K562 (cell line): Measurements from ENCODE around the gene DOCK1. TPM values are rescaled to one million over a fixed set of nuclear protein-coding genes. Genes with fewer than 3 reads are reported as not detected.

Source experiments
- ATAC-seq: fragments of 200-7000 bp; cut with Tn5 transposase; 3 replicates; pipeline ENCODE4 v1.9.1; 2020; ENCODE audit warnings: moderate library complexity
- BruUV-seq: library from RNA; stranded (reverse); fragments of 400-500 nt; replicated peaks from 2 replicates; lab custom pipeline; 2021; lab: Mats Ljungman, UMichigan
- CTCF ChIA-PET: fragments of 300-600 bp; formaldehyde crosslinking; extraction: SDS; loops from one replicate; lab custom pipeline; 2021; ENCODE audit warnings: low intra/inter-chr PET ratio; lab: Yijun Ruan, JAX
- POLR2A ChIA-PET: fragments of 300-600, 350-650 bp; sonication (Branson Sonifier 250); formaldehyde crosslinking; extraction: SDS; loops from one replicate; lab custom pipeline; 2021; ENCODE audit warnings: antibody characterized with exemption, inconsistent platforms; lab: Yijun Ruan, JAX
- DNase-seq, 4 experiments: peaks; one replicate each; pipeline versions ENCODE4 v3.0.0 to v3.0.0-alpha.2; 2011 to 2018; ENCODE audit warnings: low spot score in 3 of 4, mixed read lengths in 3 of 4; ENCODE audit errors: extremely low read depth in 1 of 4
- FAIRE-seq: peaks from 2 replicates; lab custom pipeline; 2011; peaks lifted over from hg19 to GRCh38; lab: Jason Lieb, UNC
- H2AFZ ChIP-seq: 2 replicates; pipeline ENCODE4 v1.6.0; 2011; ENCODE audit warnings: low read depth, low read length, control low read depth, inconsistent platforms
- H3K27ac ChIP-seq: fragments of 200-600 bp; 3 replicates; pipeline ENCODE4 v1.8.0; 2011; ENCODE audit warnings: low read depth, mild to moderate bottlenecking, control low read depth, inconsistent platforms, low read length, moderate library complexity, mixed read lengths; ENCODE audit errors: extremely low read depth
- H3K27me3 ChIP-seq, 2 experiments: fragments of 300-600 bp in 1 of 2; 2 replicates in 1 of 2; 3 replicates in 1 of 2; pipeline versions ENCODE4 v1.6.0 to v1.8.0; 2011; ENCODE audit warnings: inconsistent platforms in 2 of 2, low read length in 2 of 2, mild to moderate bottlenecking in 1 of 2, mixed read lengths in 1 of 2, moderate library complexity in 1 of 2; ENCODE audit not compliant: control insufficient read depth in 2 of 2, insufficient read depth in 2 of 2
- H3K36me3 ChIP-seq: fragments of 300-600 bp; 3 replicates; pipeline ENCODE4 v1.8.0; 2011; ENCODE audit warnings: mild to moderate bottlenecking, low read length, inconsistent platforms; ENCODE audit not compliant: control insufficient read depth, insufficient read depth
- H3K4me1 ChIP-seq, 2 experiments: fragments of 200-600 bp in 1 of 2; replicated peaks in 1 of 2; 2 replicates in 1 of 2; 3 replicates in 1 of 2; pipeline versions ENCODE4 v1.5.1 to v1.8.0; 2011; ENCODE audit warnings: inconsistent platforms in 2 of 2, low read length in 2 of 2, mild to moderate bottlenecking in 1 of 2, mixed read lengths in 1 of 2, moderate library complexity in 1 of 2; ENCODE audit not compliant: control insufficient read depth in 2 of 2, insufficient read depth in 2 of 2
- H3K4me2 ChIP-seq: 2 replicates; pipeline ENCODE4 v1.6.1; 2011; ENCODE audit warnings: low read length, control low read depth, inconsistent platforms, mixed read lengths; ENCODE audit not compliant: insufficient read depth
- H3K4me3 ChIP-seq: fragments of 200-600 bp; sonication (generic), shearing (Covaris generic); 2 replicates; pipeline ENCODE4 v1.5.1; 2016; ENCODE audit warnings: control low read depth, inconsistent platforms
- H3K79me2 ChIP-seq: fragments of 200-600 bp; 3 replicates; pipeline ENCODE4 v1.8.0; 2011; ENCODE audit warnings: low read length, inconsistent platforms; ENCODE audit not compliant: control insufficient read depth, insufficient read depth
- H3K9ac ChIP-seq, 2 experiments: 2 replicates each; pipeline versions ENCODE4 v1.6.0 to v1.6.1; 2011; ENCODE audit warnings: low read depth in 2 of 2, low read length in 2 of 2, control low read depth in 1 of 2, inconsistent platforms in 1 of 2, mild to moderate bottlenecking in 1 of 2, mixed read lengths in 1 of 2; ENCODE audit not compliant: insufficient read depth in 1 of 2
- H3K9me1 ChIP-seq: one replicate; pipeline ENCODE4 v1.6.0; 2011; ENCODE audit warnings: inconsistent platforms, mild to moderate bottlenecking, low read length, moderate library complexity; ENCODE audit not compliant: control insufficient read depth, insufficient read depth
- H3K9me3 ChIP-seq: replicated peaks from 2 replicates; pipeline ENCODE4 v1.5.1; 2011; ENCODE audit warnings: low read depth, low read length, inconsistent platforms; ENCODE audit not compliant: control insufficient read depth, insufficient read depth
- H4K20me1 ChIP-seq: replicated peaks from 2 replicates; pipeline ENCODE4 v1.6.1; 2011; ENCODE audit warnings: low read length, inconsistent platforms, mixed read lengths; ENCODE audit not compliant: control insufficient read depth, insufficient read depth
- ADNP ChIP-seq: fragments of 200-800 bp; sonication (Bioruptor generic); IDR thresholded peaks from 2 replicates; pipeline ENCODE4 v1.6.1; 2016; ENCODE audit warnings: missing genetic modification characterization, missing compliant biosample characterization
- EP400 ChIP-seq: fragments of 450-650 bp; IDR thresholded peaks from 2 replicates; pipeline ENCODE4 v1.6.1; 2017; ENCODE audit warnings: antibody characterized with exemption, mild to moderate bottlenecking, moderate library complexity
- ETS1 ChIP-seq: conservative IDR thresholded peaks from 2 replicates; pipeline ENCODE4 v1.6.1; 2011; ENCODE audit warnings: low read depth, mild to moderate bottlenecking, low read length; ENCODE audit not compliant: control insufficient read depth
- EWSR1 ChIP-seq: fragments of 450-650 bp; IDR thresholded peaks from 2 replicates; pipeline ENCODE4 v1.6.1; 2018; ENCODE audit warnings: borderline replicate concordance, mild to moderate bottlenecking, low read depth, moderate library complexity; ENCODE audit not compliant: partially characterized antibody
- GTF2A2 ChIP-seq: IDR thresholded peaks from 2 replicates; pipeline ENCODE4 v1.6.1; 2016; ENCODE audit warnings: mild to moderate bottlenecking, missing genetic modification characterization, missing compliant biosample characterization
- NCOR1 ChIP-seq: fragments of 450-650 bp; IDR thresholded peaks from 2 replicates; pipeline ENCODE4 v1.6.1; 2016; ENCODE audit warnings: mild to moderate bottlenecking, moderate library complexity
- POU5F1 ChIP-seq: fragments of 150-350 bp; IDR thresholded peaks from 2 replicates; pipeline ENCODE4 v1.6.1; 2014; ENCODE audit warnings: borderline replicate concordance, low read length, low read depth, mild to moderate bottlenecking; ENCODE audit not compliant: partially characterized antibody
- RBM39 ChIP-seq: fragments of 200-400 bp; formaldehyde crosslinking; optimal IDR thresholded peaks from 2 replicates; pipeline ENCODE3; 2018; ENCODE audit warnings: low read depth, low read length
- SNIP1 ChIP-seq: fragments of 450-650 bp; IDR thresholded peaks from 2 replicates; pipeline ENCODE4 v1.7.1; 2017; ENCODE audit warnings: low read depth, mild to moderate bottlenecking
- SRSF1 ChIP-seq: fragments of 200-400 bp; formaldehyde crosslinking; IDR thresholded peaks from 2 replicates; pipeline ENCODE4 v1.6.1; 2017; ENCODE audit warnings: mild to moderate bottlenecking, low read depth, low read length, moderate library complexity
- TRIM28 ChIP-seq: fragments of 450-650 bp; IDR thresholded peaks from 2 replicates; pipeline ENCODE4 v1.6.1; 2017
- ZBTB49 ChIP-seq: sonication (generic); formaldehyde crosslinking; IDR thresholded peaks from 2 replicates; pipeline ENCODE4 v1.8.0; 2022; ENCODE audit warnings: missing genetic modification reagents, mild to moderate bottlenecking, borderline replicate concordance
- ZFP1 ChIP-seq: fragments of 450-650 bp; formaldehyde crosslinking; IDR thresholded peaks from 2 replicates; pipeline ENCODE4 v1.4.0; 2020; ENCODE audit warnings: mild to moderate bottlenecking, mixed read lengths
- ZMIZ1 ChIP-seq, 2 experiments: fragments of 150-350 bp in 1 of 2; IDR thresholded peaks; 2 replicates each; pipeline ENCODE4 v1.6.1; 2012 to 2016; ENCODE audit warnings: low read depth in 2 of 2, low read length in 2 of 2, mild to moderate bottlenecking in 1 of 2, moderate library complexity in 1 of 2
- WGBS: fragments of 100-300 bp; shearing (Covaris generic); methylation state at CpG from one replicate; pipeline ENCODE4 v1.1.6; 2016; ENCODE audit warnings: low coverage, mixed read lengths; ENCODE audit not compliant: insufficient coverage; ENCODE audit errors: missing lambda C conversion rate; 5-methylcytosine and 5-hydroxymethylcytosine counted together
- in situ Hi-C: fragments of 300-500 bp; cut with MboI; formaldehyde crosslinking; loops from 4 replicates; pipeline ENCODE4 v1.15.0; 2018; ENCODE audit warnings: inconsistent platforms, mixed read lengths
- intact Hi-C: fragments of 100-400 bp; cut with micrococcal nuclease; formaldehyde crosslinking; loops from 2 replicates; pipeline ENCODE4 v1.14.2; 2022
- polyA plus RNA-seq, 8 experiments: library from polyadenylated mRNA; depleted of rRNA in 4 of 8; stranded (reverse) in 5 of 8; unstranded in 3 of 8; fragments of >200 nt; fragmentation: Nextera tagmentation in 2 of 8; fragmentation: Illumina TruSeq in 1 of 8; extraction: Ambion mirVana in 2 of 8; extraction: Trizol in 1 of 8; gene quantifications; 2 replicates each; pipeline versions ENCODE4 v1.2.1 to v1.2.3, GENCODE V29; 2011 to 2014; ENCODE audit warnings: inconsistent platforms in 1 of 8, missing spikeins in 1 of 8
- total RNA-seq, 7 experiments: library from RNA; depleted of rRNA in 6 of 7; stranded (reverse); fragments of >200 nt in 6 of 7; fragmentation: Illumina TruSeq in 2 of 7; extraction: Trizol in 2 of 7; gene quantifications; 2 replicates each; pipeline versions ENCODE4 v1.2.1 to v1.2.3, GENCODE V29; 2011 to 2021; ENCODE audit warnings: low replicate concordance in 1 of 7

DOCK1 gene
- total and polyA plus RNA-seq, 9 of the 15 experiments (the other 6 are each of a cell fraction or from before 2014, with no cell fraction given): 0.31 TPM; not detected in 8

DNA sequence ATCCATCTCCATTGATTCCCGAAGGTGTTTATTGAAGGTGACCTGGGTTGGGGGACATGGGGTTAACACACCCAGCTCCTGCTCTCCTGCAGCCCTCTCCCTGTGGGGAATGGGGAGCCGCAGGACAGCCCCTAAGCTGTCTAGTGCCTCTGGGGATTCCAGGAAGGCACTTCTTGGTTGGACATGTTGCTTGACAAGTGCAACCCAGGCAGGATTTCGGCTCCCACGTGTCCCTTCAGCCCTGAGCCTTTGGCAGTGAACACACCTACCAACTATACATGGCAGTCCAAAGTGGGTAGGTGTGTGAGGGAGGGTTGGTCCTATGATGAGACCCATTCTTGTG is 43.9 kb downstream of the DOCK1 start:
- no peaks in the 10 kb centered on the region for H3K27me3 ChIP-seq
- H3K27ac ChIP-seq: no peak overlapping the region
- ChIA-PET CTCF (no interaction called here), POLR2A (no interaction called here)
- H3K4me3 ChIP-seq: no peak overlapping the region
- no peak for ATAC-seq
- no peaks in the 10 kb centered on the region for H4K20me1 ChIP-seq
- no peaks in the 10 kb centered on the region for H3K36me3 ChIP-seq
- TF ChIP-seq GTF2A2 (tag) (no peak), ZMIZ1 (IDR thresholded peaks at IDR 0.05; ENCODE audit: low read depth in 2 of 2, low read length in 2 of 2) (no peak), SNIP1 (no peak), TRIM28 (no peak), RBM39 (no peak), SRSF1 (no peak), ZBTB49 (CRISPR knock-in tag) (no peak), ETS1 (no peak), EP400 (no peak), ZFP1 (no peak), ADNP (tag) (no peak), EWSR1 (no peak), NCOR1 (no peak), POU5F1 (no peak)
- TF ChIP-seq, all 486 proteins: peak for 0
- H3K4me2 ChIP-seq: no peak overlapping the region
- no peak overlapping the region for H3K9ac ChIP-seq
- H3K79me2 ChIP-seq: no peaks in the 10 kb centered on the region
- no peaks in the 10 kb centered on the region for H3K9me1 ChIP-seq
- DNase-seq (no peak), FAIRE-seq (no peak)
- no peaks in the 10 kb centered on the region for H3K4me1 ChIP-seq
- WGBS: 0% methylated on average over 3 of the region's 4 CpGs
- intact Hi-C loops: no loop called here
- H3K9me3 ChIP-seq: peaks cover 2% of the 10 kb centered on the region
- in situ Hi-C loops: no loop called here
- H2AFZ ChIP-seq: no peak overlapping the region
- no TSS peak for BruUV-seq
